Stimulated activated CD4-positive, alpha-beta T cell treated with anti-CD3 and anti-CD28 coated beads, Interleukin-15, amount 100 ng/mL, for 24 hours (primary cell): ENCODE measurements around the gene MAJIN.

Experiments
- DNase-seq: peaks from one replicate; pipeline ENCODE4 v3.0.0-alpha.2; 2020

Gene MAJIN

DNA sequence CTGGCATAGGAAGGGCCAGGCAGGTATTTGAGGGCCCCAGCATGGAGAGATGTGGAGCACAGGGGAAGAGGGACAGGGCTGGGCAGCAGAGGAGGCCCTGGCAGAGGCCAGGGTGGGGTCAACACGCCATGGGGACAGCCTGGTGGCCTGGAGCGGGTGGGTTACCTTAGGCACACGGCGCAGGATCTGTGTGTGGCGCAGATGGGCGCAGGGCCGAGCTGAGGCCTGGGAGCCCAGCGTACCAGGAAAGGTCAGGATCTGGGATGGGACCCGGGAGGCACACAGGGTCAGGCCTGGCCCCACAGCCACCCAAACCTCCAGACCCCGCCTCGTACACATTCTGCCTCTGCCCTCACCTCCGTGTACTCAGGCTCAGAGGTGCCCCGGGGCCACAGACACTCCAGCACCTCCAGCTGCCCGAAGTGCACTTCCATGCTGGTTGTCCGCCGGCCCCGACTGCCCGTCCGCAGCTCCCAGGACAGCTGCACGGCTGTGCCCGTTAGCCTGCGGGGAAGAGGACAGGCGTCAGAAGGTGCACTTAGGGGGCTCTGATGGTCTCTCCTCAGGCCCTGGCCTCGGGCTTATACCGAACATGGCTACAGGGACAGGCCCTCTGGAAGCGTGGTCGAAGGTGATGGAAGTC, 61.3 kb downstream of the MAJIN start:
- no peak for DNase-seq

DNA sequence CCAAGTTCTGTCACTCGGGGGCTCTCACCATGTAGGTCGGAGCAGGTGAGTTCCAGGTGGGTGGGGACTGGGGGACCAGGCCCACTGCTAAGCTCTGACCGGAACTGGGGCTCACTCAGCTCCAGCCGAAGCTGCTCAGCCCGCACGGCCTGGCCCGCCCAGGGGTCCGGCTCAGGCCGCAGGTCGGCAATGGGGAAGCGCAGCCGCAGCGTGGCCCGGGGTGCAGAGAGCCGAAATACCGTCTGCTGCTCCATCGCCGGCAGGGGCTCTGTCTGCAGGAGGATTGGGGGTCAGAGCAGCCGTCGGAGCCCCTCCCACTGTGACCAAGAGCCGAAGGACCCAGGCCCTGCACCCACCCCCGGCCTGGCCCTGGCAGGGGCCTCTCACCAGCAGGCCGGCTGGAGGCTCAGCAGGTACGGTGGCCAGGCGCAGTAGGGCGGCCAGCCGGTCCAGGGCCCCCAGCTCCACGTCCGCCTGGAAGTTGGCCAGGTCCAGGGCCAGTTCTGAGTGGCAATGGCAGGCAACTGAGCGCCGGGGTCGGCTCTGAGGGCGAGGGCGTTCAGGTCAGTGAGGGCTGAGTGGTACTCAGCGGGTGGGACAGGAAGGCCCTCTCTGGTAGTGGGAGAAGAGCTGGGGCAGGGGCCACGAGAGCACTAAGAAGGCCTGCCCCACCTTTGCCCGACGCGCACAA, 62.1 kb downstream of the MAJIN start:
- no peak for DNase-seq

DNA sequence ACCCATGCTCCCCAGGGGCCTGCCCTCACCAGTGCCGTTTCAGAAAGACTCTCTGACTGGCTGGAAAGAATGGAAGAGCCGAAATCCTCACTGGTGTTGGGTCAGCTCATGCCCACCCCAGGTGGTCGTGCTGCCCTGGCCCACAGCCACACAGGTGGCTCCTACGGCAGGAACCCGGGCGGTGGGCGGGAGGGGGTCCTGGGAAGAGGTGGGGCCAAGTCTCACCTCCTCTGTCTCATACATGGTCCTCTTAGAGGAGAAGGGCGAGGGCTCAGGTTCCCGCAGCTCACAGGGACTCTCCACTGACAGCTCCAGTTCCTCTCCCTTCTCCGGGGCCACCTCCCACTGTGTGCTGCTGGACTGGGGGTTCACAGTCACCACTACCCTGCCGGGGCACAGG, 63.1 kb downstream of the MAJIN start:
- DNase-seq: no peak

DNA sequence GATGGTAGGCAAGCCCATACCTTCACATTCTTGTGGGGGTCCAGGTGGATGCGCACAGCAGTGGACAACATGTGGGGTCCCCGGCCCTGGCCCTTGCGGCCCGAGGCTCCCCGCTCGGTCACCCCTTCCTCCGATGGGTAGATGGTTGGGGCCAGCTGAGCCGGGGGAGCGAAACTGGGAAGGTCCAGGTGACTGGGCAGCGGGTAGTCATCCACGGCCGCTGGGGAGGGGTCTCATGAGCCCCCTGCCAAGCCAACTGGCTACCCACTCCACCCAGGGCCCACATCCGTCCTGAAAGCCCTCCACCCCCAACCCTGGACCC, 65.6 kb downstream of the MAJIN start:
- DNase-seq: no peak

DNA sequence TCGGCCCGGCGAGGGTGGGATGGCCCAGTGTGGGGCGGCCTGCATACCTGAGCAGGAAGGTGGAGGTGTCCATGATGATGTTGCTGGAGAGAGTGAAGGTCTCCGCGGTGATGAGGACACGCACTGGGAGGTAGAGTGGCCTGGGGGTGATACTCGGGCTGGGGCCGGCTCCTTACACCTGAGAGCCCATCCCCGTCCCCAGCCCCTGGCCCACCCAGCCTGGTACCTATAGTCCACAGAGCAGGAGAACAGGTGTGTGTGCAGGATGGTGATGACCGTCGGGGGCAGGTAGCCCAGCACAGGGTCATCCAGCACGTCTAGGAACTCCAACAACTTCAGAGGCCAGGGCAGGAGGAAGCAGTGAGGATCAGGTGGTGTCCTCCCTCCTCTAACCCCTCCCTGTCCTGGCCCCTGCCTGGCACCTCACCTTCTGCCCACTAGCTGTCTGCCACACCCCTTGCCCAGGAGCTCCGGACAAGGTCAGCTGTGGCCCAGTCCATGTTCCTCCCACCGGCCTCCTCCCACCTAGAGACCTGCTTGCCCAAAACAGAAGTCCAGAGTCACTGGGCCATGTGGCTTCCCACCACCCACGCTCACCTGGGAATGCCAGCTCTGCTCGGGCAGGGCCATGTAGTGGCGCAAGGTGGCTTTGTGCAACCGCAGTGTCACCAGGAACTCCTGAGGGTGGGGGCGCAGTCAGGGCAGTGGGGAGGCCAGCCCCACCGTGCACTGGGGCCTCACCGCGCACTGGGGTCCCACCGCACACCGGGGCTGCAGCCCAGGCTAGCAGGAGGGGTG, 66.2 kb downstream of the MAJIN start:
- DNase-seq: no peak

DNA sequence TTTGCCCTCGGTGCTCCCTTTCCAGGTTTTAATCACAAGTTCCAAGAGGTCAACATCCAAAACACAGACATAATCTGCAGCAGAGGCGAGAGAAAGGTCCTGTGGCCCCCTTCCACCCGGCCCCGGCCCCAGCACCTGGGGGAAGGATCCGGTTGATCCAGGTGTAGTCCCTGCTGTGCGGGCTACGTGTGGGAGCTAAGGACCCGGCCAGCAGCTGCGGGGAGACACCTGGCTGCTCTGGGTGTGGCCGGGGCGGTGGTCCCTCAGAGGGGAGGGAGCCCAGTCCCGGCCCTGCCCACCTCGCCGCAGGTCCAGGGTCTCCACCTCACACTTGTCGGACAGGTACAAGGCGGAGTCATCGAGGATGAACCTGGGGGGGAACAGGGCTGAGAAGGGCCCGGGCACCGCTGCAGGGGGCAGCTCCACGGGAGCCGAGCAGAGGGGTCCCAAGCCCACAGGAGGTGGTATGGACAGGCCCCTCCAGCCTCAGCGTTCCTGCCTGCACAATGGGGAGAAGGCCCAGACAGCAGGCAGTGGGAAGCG, 68.5 kb downstream of the MAJIN start:
- DNase-seq: no peak

DNA sequence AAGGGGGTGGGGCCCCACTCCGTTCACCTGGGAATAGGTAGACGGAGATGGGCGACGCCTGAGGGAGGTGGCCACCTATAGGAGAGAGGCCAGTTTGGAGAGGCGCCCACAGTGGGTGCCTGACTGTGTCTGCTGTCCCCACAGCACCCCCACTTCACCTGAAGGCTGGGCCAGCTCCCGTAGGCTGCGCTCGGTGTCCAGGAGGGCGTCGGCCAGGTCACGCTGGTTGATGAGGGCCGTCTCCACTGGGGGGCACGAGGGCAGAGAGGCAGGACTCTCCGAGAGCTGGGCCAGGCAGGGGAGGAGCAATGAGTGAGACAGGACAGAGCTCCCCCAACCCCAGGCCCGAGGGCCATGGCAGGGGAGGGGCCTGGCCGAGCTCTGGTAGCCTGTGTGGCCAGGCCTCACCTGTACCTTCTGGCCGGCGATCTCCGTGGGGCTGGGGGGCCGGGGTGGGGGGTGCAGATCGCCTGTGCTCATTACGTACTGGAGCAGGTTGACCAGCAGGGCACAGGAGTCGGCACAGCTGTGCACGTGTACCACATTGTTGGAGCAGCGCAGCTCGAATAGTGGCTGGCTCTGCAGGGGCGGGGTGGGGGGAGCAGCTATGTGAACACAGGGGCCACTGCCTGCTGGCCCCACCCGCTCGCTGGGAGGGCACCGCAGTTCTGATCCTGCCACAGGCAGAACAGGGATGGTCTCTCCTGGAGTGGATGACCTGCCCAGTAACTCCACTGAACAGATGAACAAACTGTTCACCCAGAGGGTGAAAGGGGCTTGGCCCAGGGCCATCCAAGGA, 69.6 kb downstream of the MAJIN start:
- DNase-seq: no peak

DNA sequence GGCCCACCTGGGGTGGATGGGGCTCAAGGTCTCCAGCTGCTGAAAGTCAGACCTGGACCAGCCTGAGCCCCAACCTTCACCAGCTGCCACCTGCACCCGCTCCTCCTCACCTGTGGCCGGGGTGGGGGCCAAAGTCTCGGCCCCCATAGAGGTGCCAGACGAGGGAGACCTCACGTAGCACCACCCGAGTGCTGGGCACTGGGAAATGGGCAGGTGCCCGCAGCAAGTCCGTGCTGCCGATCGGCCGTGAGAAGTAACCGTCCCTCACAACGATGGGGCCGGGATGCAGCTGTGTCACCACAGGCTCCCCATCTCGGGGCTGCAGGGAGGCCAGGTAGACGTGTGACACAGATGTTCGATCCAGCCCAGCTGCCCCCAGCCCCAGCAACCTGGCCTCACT, 71.1 kb downstream of the MAJIN start:
- DNase-seq: no peak

DNA sequence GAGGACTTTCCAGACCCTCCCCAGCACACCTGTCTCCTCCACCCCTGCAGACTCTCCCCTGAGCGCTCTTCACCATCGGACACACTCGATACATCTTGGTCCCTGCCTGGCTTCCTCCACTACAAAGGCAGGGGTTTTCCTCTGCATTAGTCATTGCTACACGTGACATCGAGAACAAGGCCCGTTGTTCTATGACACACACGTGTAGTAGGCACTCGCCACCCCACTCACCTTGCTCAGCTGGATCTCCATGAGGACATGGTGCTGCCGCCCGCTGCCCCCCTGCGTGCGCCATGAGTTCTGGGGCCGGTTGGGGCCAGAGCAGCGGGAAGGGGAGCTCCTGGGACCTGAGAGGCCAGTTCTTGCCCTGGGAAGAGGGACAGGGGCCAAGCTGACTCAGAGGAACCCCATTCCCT, 71.6 kb downstream of the MAJIN start:
- peak; percentile 78 for DNase-seq

DNA sequence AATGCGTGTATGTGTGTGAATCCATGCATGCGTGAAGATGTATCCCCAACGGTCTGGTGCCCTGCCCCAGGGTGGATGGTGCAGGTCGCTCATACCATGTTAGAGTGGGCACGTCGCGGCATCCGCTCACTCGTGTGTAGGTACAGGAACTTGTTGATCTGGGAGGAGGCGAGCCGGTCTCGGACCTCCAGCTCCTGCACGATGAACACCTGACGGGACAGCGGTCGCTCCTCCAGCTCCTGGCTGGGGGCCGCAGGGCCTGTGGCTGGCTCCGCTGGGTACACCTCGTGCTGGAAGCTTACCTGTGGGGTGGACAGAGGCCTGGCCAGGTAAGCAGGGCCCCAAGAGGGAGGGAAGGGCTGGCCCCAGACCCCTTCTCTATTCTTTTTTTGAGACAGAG, 73.4 kb downstream of the MAJIN start:
- no peak for DNase-seq

DNA sequence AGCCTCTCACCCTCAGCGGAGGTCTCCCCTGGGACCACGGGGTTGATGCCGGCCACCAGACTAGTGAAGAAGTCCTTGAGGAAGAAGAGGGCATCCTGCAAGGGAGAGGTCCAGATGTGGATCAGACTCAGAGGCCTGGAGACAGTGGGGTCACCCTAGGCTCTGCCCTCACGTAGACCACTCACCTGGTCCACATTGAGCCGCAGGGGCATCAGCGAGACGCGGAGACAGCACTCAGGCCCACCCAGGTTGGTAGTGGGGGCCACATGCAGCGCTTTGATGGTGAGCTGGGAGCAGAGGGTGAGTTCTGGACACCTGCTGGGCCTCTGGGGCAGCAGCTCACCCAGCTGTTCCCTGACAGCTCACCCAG, 73.8 kb downstream of the MAJIN start:
- no peak for DNase-seq

DNA sequence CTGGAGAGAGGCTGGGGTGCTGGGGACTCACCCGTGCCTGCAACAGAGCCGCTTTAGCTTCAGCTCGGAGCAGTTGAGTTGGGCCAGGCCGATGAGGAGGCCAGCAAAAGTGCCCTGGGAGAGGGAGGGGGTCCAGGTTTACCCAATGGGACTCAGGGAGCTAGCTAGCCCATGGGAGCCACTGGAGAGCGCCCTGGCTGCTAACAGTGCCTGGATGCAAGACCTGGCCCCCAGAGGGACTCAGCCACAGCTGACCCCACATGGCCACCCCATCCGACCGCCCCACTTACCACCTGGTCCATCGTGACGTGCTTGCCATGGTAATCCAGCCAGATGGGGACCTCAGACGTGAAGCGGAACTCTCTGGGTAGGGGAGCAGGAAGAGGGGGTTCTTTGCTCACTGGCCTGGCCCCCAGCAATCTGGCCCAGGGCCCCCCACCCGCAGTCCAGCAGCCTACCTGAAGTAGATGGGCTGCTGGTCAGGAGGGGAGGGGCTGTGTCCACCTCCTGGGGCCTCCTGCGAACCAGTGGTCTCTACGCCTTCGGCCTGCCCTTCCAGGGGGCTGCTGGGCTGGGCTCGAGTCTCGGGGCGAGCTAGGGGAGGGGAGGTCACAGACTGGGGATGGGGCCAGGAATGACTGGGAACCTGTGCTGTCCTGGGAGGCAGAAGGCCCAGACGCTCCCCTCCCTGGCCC, 74.4 kb downstream of the MAJIN start:
- DNase-seq: no peak

DNA sequence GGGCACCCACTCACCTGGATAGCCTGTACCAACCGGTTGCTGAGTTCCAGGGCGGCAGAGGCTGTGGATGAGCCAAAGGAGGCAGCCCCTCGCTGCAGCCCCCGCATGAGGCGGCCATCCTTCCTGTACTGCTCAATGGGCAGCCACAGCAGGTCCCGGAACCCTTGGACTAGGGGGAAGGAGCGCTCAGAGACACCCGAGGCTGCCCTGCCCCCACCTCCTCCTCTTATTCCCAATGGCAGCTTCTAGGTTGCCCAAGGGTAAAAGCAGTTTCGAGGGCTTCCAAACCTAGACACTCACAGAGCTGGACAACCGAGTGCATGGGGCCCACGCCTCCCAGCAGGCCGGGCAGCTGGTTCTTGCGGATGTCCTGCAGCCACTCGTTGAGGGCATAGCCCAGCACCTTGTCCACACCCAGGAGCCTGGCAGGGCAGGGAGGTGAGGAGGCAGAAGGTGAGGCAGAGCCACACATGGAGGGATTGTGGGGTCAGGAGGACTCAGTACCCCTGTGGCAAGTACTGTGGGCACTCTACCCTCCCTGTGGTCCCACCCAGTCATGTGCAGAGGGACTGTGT, 75.4 kb downstream of the MAJIN start:
- DNase-seq: no peak

DNA sequence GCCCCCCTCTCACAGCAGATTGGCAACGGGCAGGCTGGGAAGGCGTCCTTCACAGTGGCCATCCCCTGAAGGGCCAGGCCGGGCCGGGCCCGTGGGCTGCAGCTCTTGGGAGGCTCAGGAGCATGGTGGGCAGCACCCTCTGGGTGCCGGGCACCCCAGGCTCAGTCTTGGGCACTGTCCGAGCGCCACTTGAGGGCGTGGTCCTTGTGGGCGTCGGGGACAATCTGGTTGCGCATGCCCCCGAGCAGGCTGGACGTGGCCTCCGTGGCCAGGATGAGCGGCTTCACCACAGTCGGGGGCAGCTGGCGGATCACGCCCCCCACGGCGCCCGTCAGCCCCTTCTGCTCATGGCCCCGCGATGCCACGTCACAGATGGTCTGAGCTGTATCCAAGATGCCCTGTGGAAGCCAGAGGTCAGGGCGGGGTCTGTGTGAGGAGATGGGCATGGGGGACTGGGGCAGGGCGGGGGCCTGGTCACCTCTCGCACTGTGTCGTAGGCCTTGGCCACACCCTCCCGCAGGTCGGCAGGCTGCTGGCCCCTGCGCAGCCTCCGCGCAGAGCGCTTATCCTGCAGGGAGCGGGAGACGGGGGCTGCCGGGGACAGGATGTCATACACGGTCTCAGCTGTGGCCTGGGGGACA, 77.0 kb downstream of the MAJIN start:
- no peak for DNase-seq

DNA sequence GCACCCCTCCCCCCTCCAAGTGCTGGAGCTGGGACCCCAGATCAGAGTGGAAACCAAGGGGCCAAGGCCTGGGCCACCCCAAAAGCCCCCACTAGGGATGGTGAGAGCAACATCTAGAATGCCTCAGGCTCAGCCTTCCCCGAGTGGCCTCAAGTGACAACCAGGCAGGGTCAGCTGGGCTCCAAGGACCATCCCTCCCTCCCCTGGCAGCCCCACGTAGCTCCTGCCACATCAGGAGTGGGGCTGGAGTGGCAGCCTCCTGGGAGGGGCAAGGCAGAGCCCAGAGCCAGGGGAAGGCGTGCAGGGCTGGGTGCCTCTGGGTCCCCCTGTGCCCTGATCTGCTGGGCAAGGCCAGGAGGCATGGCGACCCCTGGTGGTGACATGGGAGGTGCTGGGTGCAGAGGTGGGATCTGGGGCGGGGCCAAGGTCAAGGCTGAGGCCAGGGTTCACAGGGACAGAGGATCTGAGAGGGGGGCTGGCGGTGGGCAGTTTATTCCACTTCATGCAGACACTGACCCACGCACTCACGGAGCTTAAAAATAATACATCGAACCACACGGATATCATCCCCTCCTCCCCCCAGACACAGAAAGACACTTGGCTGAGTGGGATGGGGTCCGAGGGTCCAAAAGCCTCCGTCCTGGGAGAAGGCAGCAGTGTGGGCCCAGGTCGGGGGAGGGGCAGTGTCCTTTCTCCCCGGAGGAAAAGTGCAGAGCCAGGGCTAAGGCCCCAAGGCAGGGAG, 77.7 kb downstream of the MAJIN start:
- DNase-seq: peak; percentile 97

DNA sequence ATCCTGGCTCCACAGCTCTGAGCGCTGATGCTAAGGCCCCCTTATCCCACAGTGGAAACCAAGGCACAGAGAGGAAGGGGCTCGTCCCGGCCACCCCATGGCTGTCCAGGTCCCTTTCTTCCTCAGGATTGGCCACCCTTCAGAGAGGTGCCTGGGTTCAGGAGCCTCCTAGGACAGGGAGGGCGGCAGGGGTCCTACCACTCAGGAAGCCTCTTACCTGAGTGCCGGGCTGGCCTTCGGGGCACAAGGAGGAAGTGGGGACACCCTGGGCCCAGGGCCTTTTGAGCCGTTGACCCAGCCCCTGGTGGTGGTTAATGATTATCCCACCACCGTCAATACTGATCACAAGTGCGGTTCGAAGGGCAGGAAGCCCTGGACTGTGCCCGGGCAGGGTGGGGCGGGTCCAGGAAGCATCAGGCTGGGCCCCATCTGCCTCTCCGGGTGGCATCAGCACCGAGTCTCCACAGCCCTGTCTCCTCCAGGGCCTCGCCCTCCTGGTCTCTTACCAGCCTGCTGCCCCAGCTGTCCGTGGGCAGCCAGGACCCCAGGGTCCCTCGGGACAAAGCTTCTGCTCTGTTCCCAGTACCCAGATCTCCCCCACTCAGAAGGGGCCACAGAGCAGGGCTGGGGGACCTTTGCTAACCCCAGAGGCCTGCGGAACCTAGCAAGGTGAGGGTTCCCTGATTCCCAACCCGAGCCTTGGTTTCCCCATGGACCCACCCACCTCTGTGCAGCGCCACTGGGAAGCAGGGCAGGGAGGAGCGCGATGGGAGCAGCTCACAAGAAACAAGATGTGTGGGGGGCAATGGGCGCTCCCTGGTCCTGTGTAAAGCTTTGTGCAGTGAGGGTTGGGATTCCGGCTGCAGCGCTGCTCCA, 78.5 kb downstream of the MAJIN start:
- DNase-seq: no peak

DNA sequence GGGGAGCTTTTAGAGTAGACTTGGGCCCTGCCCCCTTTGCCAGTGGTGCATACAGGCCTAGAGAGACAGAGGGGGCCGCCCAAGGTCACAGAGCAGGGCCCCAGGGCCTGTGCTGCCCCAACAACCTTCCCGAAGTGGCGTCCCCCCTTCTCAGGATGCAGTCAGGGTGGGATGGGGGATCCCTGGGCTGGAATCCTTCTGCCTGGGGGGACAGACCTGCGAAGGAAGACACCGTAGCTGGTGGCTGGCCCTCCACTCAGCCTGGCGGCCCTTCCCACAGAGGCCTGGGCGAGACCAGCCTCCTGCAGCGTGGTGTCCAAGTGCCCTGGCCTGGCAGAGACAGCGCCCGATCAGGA, 79.1 kb downstream of the MAJIN start:
- no peak for DNase-seq

DNA sequence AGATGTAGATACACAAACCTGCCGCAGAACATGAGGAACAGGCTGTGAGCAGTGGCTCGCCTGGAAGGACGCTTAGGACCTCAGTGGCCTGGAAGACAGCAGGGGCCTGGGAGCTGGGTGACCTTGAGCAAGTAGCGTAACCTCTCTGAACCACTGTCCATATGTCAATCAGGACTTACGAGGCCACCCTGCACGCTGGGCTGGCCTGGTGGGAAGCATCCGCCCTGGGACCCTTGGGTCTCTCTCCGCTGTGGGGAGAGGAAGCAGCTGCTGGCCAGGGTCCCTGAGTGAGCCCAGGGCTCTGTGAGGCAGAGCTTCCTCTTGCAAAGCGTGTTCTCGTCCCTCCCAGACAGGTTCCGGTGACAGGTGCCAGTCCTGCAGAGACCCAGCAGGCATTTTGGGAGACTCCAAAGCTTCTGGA, 79.5 kb downstream of the MAJIN start:
- no peak for DNase-seq

DNA sequence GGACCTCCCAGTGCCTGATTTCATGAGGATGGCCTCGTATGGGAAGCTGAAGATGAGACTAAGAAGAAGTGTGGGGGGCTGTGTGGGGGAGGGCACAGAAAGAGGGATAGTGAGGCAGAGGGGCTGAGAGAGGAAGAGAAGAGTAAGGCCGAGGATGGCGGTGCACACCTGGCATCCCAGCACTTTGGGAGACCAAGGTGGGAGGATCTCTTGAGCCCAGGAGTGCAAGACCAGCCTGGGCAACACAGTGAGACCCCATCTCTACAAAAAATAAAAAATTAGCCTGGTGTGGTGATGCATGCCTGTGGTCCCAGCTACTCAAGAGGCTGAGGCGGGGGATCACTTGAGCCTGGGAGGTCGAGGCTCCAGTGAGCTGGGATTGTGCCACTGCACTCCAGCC, 80.0 kb downstream of the MAJIN start:
- DNase-seq: no peak
